GM19099 (cell line): ENCODE results near the gene ZDHHC20.

Source experiments
- POLR2A ChIP-seq: IDR thresholded peaks from 3 replicates; pipeline ENCODE4 v1.6.1; 2011; ENCODE audit warnings: low read depth; ENCODE audit not compliant: insufficient read length; ENCODE audit errors: extremely low read depth

Gene ZDHHC20

GRCh38 chr13:21326155-21327031, 132.7 kb downstream of the ZDHHC20 start:
- no peak for TF ChIP-seq POLR2A

GRCh38 chr13:21324803-21325202, 134.3 kb downstream of the ZDHHC20 start:
- TF ChIP-seq POLR2A = no peak

GRCh38 chr13:21322988-21323387, 136.1 kb downstream of the ZDHHC20 start:
- no peak for TF ChIP-seq POLR2A
